ENCODE measurements around the gene CPLX1. TPM values are rescaled to one million over a fixed set of nuclear protein-coding genes. Genes with fewer than 3 reads are reported as not detected.

CPLX1 gene
- total and polyA plus RNA-seq, 12 donors = 1.5 to 10.8 (median 2.3) TPM

GRCh38 chr4:845836-846251 is 19.9 kb upstream of the CPLX1 start:
- Histone ChIP-seq H3K4me1 (no peaks in the 10 kb centered on the region), H3K27ac (no peak overlapping the region), H3K9me3 (peaks cover 0 to 12% (median 0%) of the 10 kb centered on the region in 11 donors), H3K4me3 (no peak overlapping the region), H3K36me3 (peaks cover 0 to 33% (median 12%) of the 10 kb centered on the region in 9 donors), H3K27me3 (no peaks in the 10 kb centered on the region)
- DNase-seq (no peak), ATAC-seq (no peak)
- TF ChIP-seq, protein P1, sequence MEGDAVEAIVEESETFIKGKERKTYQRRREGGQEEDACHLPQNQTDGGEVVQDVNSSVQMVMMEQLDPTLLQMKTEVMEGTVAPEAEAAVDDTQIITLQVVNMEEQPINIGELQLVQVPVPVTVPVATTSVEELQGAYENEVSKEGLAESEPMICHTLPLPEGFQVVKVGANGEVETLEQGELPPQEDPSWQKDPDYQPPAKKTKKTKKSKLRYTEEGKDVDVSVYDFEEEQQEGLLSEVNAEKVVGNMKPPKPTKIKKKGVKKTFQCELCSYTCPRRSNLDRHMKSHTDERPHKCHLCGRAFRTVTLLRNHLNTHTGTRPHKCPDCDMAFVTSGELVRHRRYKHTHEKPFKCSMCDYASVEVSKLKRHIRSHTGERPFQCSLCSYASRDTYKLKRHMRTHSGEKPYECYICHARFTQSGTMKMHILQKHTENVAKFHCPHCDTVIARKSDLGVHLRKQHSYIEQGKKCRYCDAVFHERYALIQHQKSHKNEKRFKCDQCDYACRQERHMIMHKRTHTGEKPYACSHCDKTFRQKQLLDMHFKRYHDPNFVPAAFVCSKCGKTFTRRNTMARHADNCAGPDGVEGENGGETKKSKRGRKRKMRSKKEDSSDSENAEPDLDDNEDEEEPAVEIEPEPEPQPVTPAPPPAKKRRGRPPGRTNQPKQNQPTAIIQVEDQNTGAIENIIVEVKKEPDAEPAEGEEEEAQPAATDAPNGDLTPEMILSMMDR (IDR thresholded peaks at IDR 0.05) = no peak
- intact Hi-C loops (cut with DNase I) = no loop called here
- WGBS, 2 donors = 68 to 69% methylated on average over 14 of the region's 14 CpGs

DNA sequence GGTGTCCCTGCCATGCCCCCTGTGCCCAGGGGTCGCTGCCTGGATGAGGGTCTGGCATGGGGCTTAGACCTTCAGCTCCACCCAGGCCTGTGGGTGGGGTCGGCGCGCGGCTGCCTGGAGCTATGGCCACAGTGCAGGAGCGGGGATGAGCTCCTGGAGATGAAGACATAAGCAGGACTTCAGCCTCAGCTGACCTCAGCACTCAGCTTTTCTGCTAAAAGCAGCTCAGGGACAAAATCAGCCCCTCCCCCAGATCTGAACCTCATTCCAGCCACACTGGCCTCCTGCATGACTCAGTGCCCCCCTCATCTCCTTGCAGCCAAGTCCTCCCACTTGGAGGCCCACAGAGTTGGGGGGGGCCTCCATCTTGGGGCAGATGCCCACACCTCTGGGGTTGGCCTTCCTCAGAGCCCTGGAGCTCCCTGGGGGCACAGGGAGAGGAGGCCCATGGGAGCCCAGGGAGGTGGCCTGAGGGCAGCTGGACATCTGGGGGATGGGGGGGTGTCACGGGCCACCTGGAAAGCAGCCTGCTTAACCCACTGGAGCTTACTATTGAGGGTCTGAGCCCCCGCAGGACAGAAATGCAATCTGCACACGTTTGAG is 19.4 kb upstream of the CPLX1 start:
- TF ChIP-seq, protein P1 (IDR thresholded peaks at IDR 0.05) = no peak
- H3K4me1 ChIP-seq = no peaks in the 10 kb centered on the region
- 75 to 78% methylated on average over 9 of the region's 9 CpGs for WGBS, 2 donors
- H3K27me3 ChIP-seq = no peaks in the 10 kb centered on the region
- no peak overlapping the region for H3K27ac ChIP-seq
- peaks cover 0 to 28% (median 10%) of the 10 kb centered on the region in 9 donors for H3K36me3 ChIP-seq
- intact Hi-C loops (cut with DNase I) = no loop called here
- ATAC-seq = no peak
- H3K9me3 ChIP-seq = peaks cover 0 to 12% (median 0%) of the 10 kb centered on the region in 11 donors
- DNase-seq = no peak
- H3K4me3 ChIP-seq = no peak overlapping the region

DNA sequence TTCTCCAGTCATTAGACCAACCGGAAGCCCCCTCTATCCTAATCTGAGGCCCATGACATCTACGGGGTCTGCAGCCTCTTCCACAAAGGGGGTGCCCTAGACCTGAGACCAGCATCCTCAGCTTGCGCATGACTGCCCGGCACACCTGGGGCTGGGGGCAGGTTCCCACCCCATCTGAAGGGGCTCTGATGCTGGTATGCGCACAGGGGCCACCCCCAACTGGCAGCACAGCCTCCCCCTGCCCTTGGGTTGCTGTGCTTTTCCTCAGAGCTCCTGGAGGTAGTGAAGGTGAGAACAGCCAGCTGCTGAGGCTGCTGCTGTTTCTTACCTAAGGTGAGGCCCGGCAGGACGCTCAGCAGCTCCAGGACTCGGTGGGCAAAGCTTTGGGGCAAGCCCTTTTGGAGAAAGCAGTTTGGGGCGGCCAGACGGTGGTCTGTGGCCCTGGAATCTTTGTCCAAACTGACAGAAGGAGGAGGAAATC is 18.9 kb upstream of the CPLX1 start:
- Histone ChIP-seq H3K36me3 (peaks cover 0 to 22% (median 6%) of the 10 kb centered on the region in 9 donors), H3K27ac (no peak overlapping the region), H3K27me3 (no peaks in the 10 kb centered on the region), H3K9me3 (peaks cover 0 to 12% (median 0%) of the 10 kb centered on the region in 11 donors), H3K4me3 (no peak overlapping the region), H3K4me1 (no peaks in the 10 kb centered on the region)
- ATAC-seq (no peak), DNase-seq (no peak)
- intact Hi-C loops (cut with DNase I) = no loop called here
- WGBS, 2 donors = 91 to 92% methylated on average over 10 of the region's 10 CpGs
- TF ChIP-seq, protein P1 (IDR thresholded peaks at IDR 0.05) = no peak

- no peaks in the 10 kb centered on the region for H3K27me3 ChIP-seq
- intact Hi-C loops (cut with DNase I) = no loop called here
- H3K27ac ChIP-seq = no peak overlapping the region
- WGBS, 2 donors = 92 to 93% methylated on average over 4 of the region's 4 CpGs
- H3K4me3 ChIP-seq = no peak overlapping the region
- H3K9me3 ChIP-seq = peaks cover 0 to 35% (median 12%) of the 10 kb centered on the region in 11 donors
- peaks cover 0 to 7% (median 0%) of the 10 kb centered on the region in 9 donors for H3K36me3 ChIP-seq
- ATAC-seq = no peak
- no peak for DNase-seq
- TF ChIP-seq, protein P1 (IDR thresholded peaks at IDR 0.05) = no peak
- peaks cover 0 to 12% (median 0%) of the 10 kb centered on the region in 9 donors for H3K4me1 ChIP-seq
These were observed 13.9 kb upstream of the CPLX1 start for GRCh38 chr4:839675-840443.

Data from heart right ventricle (tissue), 16 donors.